Fibroblast of peridontal ligament (primary cell): ENCODE results near the gene PSMD1.
A peak's percentile ranks its signal among the peaks of the same experiment; 100 is the strongest.
"Not testable (repeated sequence)": the region's sequence is repeated elsewhere in the genome, so short reads cannot be mapped to it uniquely, and the experiment has no call there.

ENCODE experiments used
- DNase-seq: peaks from one replicate; pipeline ENCODE4 v3.0.0-alpha.2; 2010; ENCODE audit errors: extremely low read depth

The PSMD1 gene

GRCh38 chr2:231185886-231186285, 129.2 kb downstream of the PSMD1 start:
- no peak for DNase-seq

GRCh38 chr2:231186325-231186724, 129.7 kb downstream of the PSMD1 start:
- no peak for DNase-seq

GRCh38 chr2:231187736-231188505, 131.3 kb downstream of the PSMD1 start:
- peak; percentile 64 for DNase-seq

GRCh38 chr2:231188506-231189170, 132.0 kb downstream of the PSMD1 start:
- no peak for DNase-seq

- no peak for DNase-seq
These were observed 132.5 kb downstream of the PSMD1 start for GRCh38 chr2:231189171-231189530.

- DNase-seq = no peak
These were observed 133.2 kb downstream of the PSMD1 start for GRCh38 chr2:231189571-231190495.

GRCh38 chr2:231190531-231191197, 134.0 kb downstream of the PSMD1 start:
- DNase-seq = no peak

GRCh38 chr2:231191896-231192872, 135.5 kb downstream of the PSMD1 start:
- peak; percentile 95 for DNase-seq

GRCh38 chr2:231193216-231193615, 136.5 kb downstream of the PSMD1 start:
- no peak for DNase-seq

GRCh38 chr2:231196592-231196991, 139.9 kb downstream of the PSMD1 start:
- DNase-seq = no peak

- not testable (repeated sequence) for DNase-seq
These were observed 140.5 kb downstream of the PSMD1 start for GRCh38 chr2:231197196-231197595.

- no peak for DNase-seq
These were observed 141.1 kb downstream of the PSMD1 start for GRCh38 chr2:231197706-231198290.

- DNase-seq = peak; percentile 40
These were observed 141.9 kb downstream of the PSMD1 start, which contains the start of gene ARMC9 for GRCh38 chr2:231198291-231199173. Gene ARMC9, plus strand, starts transcription at chr2:231198631. Its CDS starts 7,608 bp downstream, at chr2:231206239.

GRCh38 chr2:231199219-231199618, 142.6 kb downstream of the PSMD1 start:
- DNase-seq = peak; percentile 68

GRCh38 chr2:231200805-231201474, 144.3 kb downstream of the PSMD1 start:
- DNase-seq = peak; percentile 69

GRCh38 chr2:231201475-231201814, 144.8 kb downstream of the PSMD1 start:
- DNase-seq = no peak

GRCh38 chr2:231203087-231203486, 146.4 kb downstream of the PSMD1 start:
- DNase-seq = no peak

- DNase-seq = no peak
These were observed 147.5 kb downstream of the PSMD1 start for GRCh38 chr2:231204146-231204545.

- no peak for DNase-seq
These were observed 147.9 kb downstream of the PSMD1 start for GRCh38 chr2:231204581-231204980.
